GM19467 (cell line): Measurements from ENCODE around the gene KLF7.
"Not testable (repeated sequence)": the region's sequence is repeated elsewhere in the genome, so short reads cannot be mapped to it uniquely, and the experiment has no call there.

Experiments
- ATAC-seq: cut with Tn5 transposase; IDR thresholded peaks from one replicate; pipeline ENCODE4 v1.9.1; 2021; ENCODE audit warnings: mild to moderate bottlenecking, moderate library complexity; ENCODE audit not compliant: unreplicated experiment

KLF7 gene

DNA sequence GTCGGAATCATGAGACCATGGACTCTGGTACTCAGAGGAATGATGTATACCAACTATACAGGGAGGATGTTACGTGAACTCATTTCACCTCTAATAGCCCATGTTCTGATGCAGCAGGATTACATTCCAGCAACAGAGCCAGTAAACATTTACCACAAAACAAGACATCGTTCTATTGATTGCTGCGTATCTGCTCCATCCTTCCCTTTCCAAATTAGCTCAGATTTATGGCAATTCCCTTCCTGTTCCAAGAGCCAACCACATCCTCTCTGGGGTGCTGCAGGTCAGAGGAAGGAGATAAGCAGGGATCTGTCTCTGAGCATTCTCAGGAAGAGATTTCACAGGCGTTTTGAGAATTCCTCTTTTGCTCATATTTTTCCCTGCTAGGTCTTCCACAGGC, 98.3 kb downstream of the KLF7 start:
- ATAC-seq, result no peak

- no peak for ATAC-seq
Measured at GRCh38 chr2:207066791-207067460, 98.8 kb downstream of the KLF7 start.

GRCh38 chr2:207066166-207066565, 99.6 kb downstream of the KLF7 start:
- no peak for ATAC-seq

- ATAC-seq, result no peak
Measured at GRCh38 chr2:207064128-207064690, 101.5 kb downstream of the KLF7 start.

GRCh38 chr2:207061181-207061580, 104.6 kb downstream of the KLF7 start:
- no peak for ATAC-seq

DNA sequence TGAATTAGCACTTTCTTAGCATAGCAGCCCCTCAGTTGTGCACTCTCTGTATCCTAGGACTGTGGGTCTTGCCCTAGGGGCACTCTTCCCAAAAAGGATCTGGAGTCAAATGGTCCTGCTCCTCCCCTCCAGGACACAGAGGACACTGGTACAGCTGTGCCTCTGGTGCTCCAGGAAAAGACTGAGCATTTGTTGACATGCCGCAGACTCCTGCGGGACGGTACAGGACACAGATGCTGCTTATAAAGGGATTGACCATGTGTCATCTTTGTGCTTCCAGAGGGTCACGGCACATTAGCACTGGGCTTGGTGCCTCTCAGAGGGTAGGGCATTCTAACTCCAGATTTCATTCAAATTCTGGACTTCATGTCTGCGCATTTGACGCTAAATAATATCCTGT, 110.5 kb downstream of the KLF7 start:
- no peak for ATAC-seq

- no peak for ATAC-seq
Measured at GRCh38 chr2:207054521-207054920, 111.2 kb downstream of the KLF7 start.

DNA sequence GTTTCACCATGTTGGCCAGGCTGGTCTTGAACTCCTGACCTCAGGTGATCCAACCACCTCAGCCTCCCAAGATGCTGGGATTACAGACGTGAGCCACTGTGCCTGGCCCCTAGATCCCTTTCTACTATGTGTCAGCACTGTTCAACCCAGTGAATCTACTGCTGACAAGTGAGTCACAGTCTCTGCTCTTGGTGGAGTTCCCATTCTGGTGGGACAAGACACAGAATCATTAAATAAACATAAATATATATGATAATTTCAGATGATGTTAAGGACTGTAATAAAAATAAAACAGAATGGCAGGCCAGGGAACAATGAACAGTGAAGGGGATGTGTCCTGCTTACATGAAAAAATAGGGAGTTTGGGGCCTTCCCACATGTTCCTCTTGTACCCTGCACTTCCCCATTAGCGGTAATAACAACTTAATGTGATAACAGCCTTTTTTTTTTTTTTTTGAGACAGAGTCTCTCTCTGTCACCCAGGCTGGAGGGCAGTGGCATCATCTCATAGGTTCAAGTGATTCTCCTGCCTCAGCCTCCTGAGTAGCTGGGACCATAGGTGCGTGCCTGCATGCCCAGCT, 114.3 kb downstream of the KLF7 start:
- no peak for ATAC-seq

DNA sequence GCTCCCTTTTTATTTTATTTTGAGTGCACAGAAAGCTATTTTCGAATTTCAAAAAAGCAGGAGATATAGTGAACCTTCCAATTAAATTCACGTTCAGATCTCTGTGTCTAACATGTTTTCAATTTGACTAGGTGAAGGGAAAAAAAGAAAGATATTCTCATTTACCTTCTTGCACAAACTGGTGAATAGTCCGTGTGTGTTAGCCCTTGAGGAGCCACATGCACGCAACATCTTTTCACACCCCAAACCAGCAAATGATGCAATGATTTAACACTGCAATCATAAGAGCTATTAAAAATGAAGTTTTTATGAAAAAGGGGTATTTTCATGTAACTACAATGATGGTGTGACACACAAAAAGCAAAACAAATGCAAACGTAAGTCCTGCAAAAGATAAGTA, 116.6 kb downstream of the KLF7 start:
- ATAC-seq, result no peak

GRCh38 chr2:207048416-207048815, 117.3 kb downstream of the KLF7 start:
- no peak for ATAC-seq

DNA sequence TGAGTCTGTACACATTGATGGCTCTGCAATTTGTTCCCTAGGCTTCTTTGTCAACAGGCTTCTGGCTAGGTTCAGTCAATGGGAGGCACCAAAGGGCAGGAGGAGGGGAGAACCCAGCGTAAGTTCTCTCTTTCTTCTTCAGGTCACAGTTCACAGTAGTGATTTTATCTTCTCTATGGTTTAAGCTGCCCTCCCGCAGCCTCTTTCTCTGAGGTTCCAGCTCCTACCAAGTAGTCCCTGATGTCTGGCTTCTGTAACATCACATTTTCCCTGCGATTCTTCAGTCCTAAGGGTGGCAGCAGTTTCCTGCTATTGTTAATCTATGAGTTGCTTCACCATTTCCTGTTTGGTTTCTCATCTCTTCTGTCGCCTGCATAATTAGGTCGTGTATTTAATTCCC, 119.0 kb downstream of the KLF7 start:
- ATAC-seq, result no peak

- ATAC-seq, result no peak
Measured at GRCh38 chr2:207045531-207045930, 120.2 kb downstream of the KLF7 start.

GRCh38 chr2:207044379-207045362, 121.1 kb downstream of the KLF7 start:
- ATAC-seq, result no peak

GRCh38 chr2:207042841-207043240, 122.9 kb downstream of the KLF7 start:
- no peak for ATAC-seq

DNA sequence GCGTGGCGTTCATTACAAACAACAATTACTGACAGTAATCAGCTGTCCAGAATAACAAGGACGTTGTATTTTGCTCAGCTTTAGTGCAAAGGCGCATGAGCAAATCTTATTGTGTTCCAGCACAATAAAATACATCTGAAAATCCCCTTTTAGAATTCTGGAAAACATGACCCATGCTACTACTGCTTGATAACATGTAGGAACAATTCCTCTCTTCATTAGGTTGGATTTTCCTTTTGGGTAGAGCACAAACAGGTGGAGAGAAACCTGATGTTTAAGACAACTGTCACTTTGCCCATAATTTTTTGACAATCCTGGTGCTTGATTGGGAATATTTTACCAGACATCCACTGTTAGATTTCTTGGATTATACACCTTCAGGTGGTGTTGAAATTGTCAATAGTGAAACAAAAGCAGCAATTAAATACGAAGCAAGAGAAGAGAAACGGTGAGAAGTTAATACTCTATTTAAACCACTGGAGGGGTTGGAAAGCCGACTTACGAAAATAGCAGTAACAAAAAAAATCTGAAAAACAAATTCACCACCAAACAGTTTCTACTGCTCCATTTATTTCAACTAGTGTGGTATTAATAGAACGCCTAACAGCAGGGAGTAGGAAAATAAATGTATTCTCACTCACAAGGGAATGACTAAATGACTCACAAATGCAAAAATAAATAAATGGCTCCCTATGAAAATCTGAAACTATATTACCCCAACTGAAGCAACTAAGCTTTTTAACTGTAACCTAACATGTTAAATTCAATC, 123.8 kb downstream of the KLF7 start:
- ATAC-seq, result no peak

GRCh38 chr2:207041279-207041678, 124.5 kb downstream of the KLF7 start:
- no peak for ATAC-seq

DNA sequence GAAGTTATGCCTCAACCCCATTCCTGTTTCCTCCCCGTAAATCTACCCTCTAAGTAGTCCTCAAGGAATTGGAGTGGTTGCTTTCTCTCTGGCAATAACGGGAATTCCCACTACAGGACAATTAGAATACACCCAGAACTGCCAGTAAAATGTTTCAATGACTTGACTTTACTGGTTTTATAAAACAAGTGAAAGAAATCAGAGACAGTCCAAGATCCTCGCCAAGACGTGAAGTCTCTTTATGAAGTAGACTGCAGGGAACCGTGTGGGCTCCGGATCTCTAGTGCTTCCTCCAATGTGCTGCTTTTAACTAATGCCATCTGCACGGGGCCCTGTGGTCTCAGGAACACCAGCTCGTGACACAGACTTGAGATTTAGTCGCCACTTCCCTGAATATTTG, 125.1 kb downstream of the KLF7 start:
- no peak for ATAC-seq

GRCh38 chr2:207039225-207039624, 126.5 kb downstream of the KLF7 start:
- ATAC-seq, result no peak

DNA sequence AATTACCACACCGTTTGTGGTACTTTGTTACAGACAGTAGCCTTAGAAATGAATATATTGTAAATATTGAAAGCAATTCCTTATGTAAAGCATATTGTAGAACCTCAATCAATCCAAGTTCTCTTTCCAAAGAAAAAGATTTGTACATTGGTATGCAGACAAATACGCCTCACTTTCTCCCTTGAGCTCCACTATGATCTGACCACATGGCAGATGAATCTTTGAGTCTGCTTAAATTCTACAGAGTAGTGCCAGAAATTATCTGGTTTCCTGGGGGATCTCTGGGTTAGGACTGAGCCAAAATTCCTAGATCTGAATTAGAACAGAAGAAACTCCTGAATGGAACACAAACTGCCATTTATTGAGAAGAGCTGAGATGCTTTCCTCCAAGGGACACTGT, 127.4 kb downstream of the KLF7 start:
- no peak for ATAC-seq

- ATAC-seq, result no peak
Measured at GRCh38 chr2:207037896-207038295, 127.9 kb downstream of the KLF7 start.

- not testable (repeated sequence) for ATAC-seq
Measured at GRCh38 chr2:207037023-207037422, 128.7 kb downstream of the KLF7 start.
